H1 (cell line): ENCODE results near the gene PAQR9. TPM values are rescaled to one million over a fixed set of nuclear protein-coding genes. Genes with fewer than 3 reads are reported as not detected.
A peak's percentile ranks its signal among the peaks of the same experiment; 100 is the strongest.

Experiments used
- CTCF ChIA-PET: fragments of 300-600 bp; sonication (Branson Sonifier 250); formaldehyde crosslinking; loops from one replicate; lab custom pipeline; 2021; ENCODE audit not compliant: partially characterized antibody; lab: Charles Lee
- POLR2A ChIA-PET: fragments of 300-600 bp; sonication (Branson Sonifier 250); formaldehyde crosslinking; loops from one replicate; lab custom pipeline; 2021; ENCODE audit warnings: inconsistent platforms; ENCODE audit not compliant: partially characterized antibody; lab: Charles Lee
- DNase-seq, 2 experiments: peaks; one replicate each; pipeline versions ENCODE4 v3.0.0 to v3.0.0-alpha.2; 2010 to 2022; ENCODE audit warnings: low spot score in 2 of 2, low read depth in 1 of 2, mixed read lengths in 1 of 2
- FAIRE-seq: peaks from 2 replicates; lab custom pipeline; 2011; peaks lifted over from hg19 to GRCh38; lab: Jason Lieb, UNC
- H2AFZ ChIP-seq: 2 replicates; pipeline ENCODE4 v1.8.1; 2012; ENCODE audit warnings: low read length, inconsistent platforms
- H2AK5ac ChIP-seq: 2 replicates; pipeline ENCODE4 v1.6.1; 2013; ENCODE audit warnings: low read depth, low read length
- H2BK120ac ChIP-seq: replicated peaks from 2 replicates; pipeline ENCODE3; 2013; ENCODE audit warnings: low read depth, low read length, inconsistent platforms
- H2BK12ac ChIP-seq: 2 replicates; pipeline ENCODE4 v1.6.1; 2013; ENCODE audit warnings: low read depth, low read length
- H2BK15ac ChIP-seq: 2 replicates; pipeline ENCODE4 v1.6.1; 2013; ENCODE audit warnings: low read length
- H2BK20ac ChIP-seq: 2 replicates; pipeline ENCODE4 v1.6.1; 2013; ENCODE audit warnings: low read length
- H2BK5ac ChIP-seq: 2 replicates; pipeline ENCODE4 v1.6.1; 2013; ENCODE audit warnings: low read depth, low read length
- H3K14ac ChIP-seq: 2 replicates; pipeline ENCODE4 v1.6.1; 2013; ENCODE audit warnings: inconsistent platforms; ENCODE audit not compliant: insufficient read length
- H3K18ac ChIP-seq: 2 replicates; pipeline ENCODE4 v1.6.1; 2013; ENCODE audit warnings: low read length; ENCODE audit errors: extremely low read depth
- H3K23ac ChIP-seq: 2 replicates; pipeline ENCODE4 v1.6.1; 2013; ENCODE audit warnings: inconsistent platforms; ENCODE audit not compliant: insufficient read length
- H3K23me2 ChIP-seq: 2 replicates; pipeline ENCODE4 v1.6.1; 2013; ENCODE audit warnings: low read depth, low read length
- H3K27ac ChIP-seq: 2 replicates; pipeline ENCODE4 v1.6.1; 2011; ENCODE audit warnings: low read depth, low read length, inconsistent platforms
- H3K27me3 ChIP-seq, 4 experiments: replicated peaks in 1 of 4; 1 replicate in 1 of 4; 2 replicates in 3 of 4; pipeline versions ENCODE4 v1.6.1 to v1.8.1; 2011 to 2013; ENCODE audit warnings: low read length in 3 of 4, mild to moderate bottlenecking in 3 of 4, inconsistent platforms in 2 of 4, mixed read lengths in 2 of 4, moderate library complexity in 1 of 4; ENCODE audit not compliant: control insufficient read depth in 3 of 4, insufficient read depth in 3 of 4; ENCODE audit errors: extremely low read depth in 1 of 4
- H3K36me3 ChIP-seq, 4 experiments: 2 replicates each; pipeline versions ENCODE4 v1.6.1 to v1.8.1; 2011 to 2013; ENCODE audit warnings: mild to moderate bottlenecking in 4 of 4, low read length in 3 of 4, moderate library complexity in 2 of 4, control low read depth in 1 of 4, inconsistent platforms in 1 of 4; ENCODE audit not compliant: insufficient read depth in 4 of 4, control insufficient read depth in 2 of 4
- H3K4ac ChIP-seq: replicated peaks from 2 replicates; pipeline ENCODE3; 2013; ENCODE audit warnings: low read length, low read depth, mixed read lengths, inconsistent platforms; ENCODE audit not compliant: insufficient read length
- H3K4me1 ChIP-seq, 4 experiments: replicated peaks in 1 of 4; 1 replicate in 1 of 4; 2 replicates in 3 of 4; pipeline versions ENCODE4 v1.6.1 to v1.8.1; 2011 to 2013; ENCODE audit warnings: low read length in 3 of 4, inconsistent platforms in 2 of 4, mixed read lengths in 1 of 4; ENCODE audit not compliant: insufficient read depth in 4 of 4, control insufficient read depth in 3 of 4
- H3K4me2 ChIP-seq, 2 experiments: 2 replicates each; pipeline versions ENCODE4 v1.6.1 to v1.8.1; 2011 to 2013; ENCODE audit warnings: low read depth in 2 of 2, low read length in 2 of 2, control low read depth in 1 of 2, inconsistent platforms in 1 of 2, mild to moderate bottlenecking in 1 of 2; ENCODE audit not compliant: insufficient read depth in 1 of 2
- H3K4me3 ChIP-seq, 4 experiments: fragments of 200-600, 300-600 bp in 1 of 4; sonication (generic), shearing (Covaris generic), sonication (Bioruptor Twin) in 1 of 4; 2 replicates each; pipeline versions ENCODE4 v1.5.1 to v1.8.1; 2011 to 2016; ENCODE audit warnings: low read length in 4 of 4, low read depth in 3 of 4, control low read depth in 2 of 4, inconsistent platforms in 2 of 4, mild to moderate bottlenecking in 2 of 4, mixed read lengths in 1 of 4, moderate library complexity in 1 of 4; ENCODE audit not compliant: insufficient read depth in 2 of 4; ENCODE audit errors: extremely low read depth in 1 of 4
- H3K56ac ChIP-seq: replicated peaks from 2 replicates; pipeline ENCODE3; 2013; ENCODE audit warnings: low read depth, mild to moderate bottlenecking, mixed read lengths, low read length, inconsistent platforms; ENCODE audit not compliant: insufficient read length
- H3K79me1 ChIP-seq: 2 replicates; pipeline ENCODE4 v1.6.1; 2013; ENCODE audit warnings: low read depth, low read length, control low read depth
- H3K79me2 ChIP-seq, 2 experiments: 2 replicates each; pipeline versions ENCODE4 v1.6.1 to v1.8.1; 2012 to 2013; ENCODE audit warnings: low read length in 2 of 2, mild to moderate bottlenecking in 2 of 2, inconsistent platforms in 1 of 2; ENCODE audit not compliant: insufficient read depth in 2 of 2, control insufficient read depth in 1 of 2
- H3K9ac ChIP-seq, 4 experiments: replicated peaks in 1 of 4; 1 replicate in 1 of 4; 2 replicates in 3 of 4; pipeline versions ENCODE4 v1.6.1 to v1.8.1; 2011 to 2013; ENCODE audit warnings: low read depth in 3 of 4, low read length in 3 of 4, control low read depth in 2 of 4, mild to moderate bottlenecking in 2 of 4, moderate library complexity in 2 of 4, inconsistent platforms in 1 of 4; ENCODE audit errors: extremely low read depth in 1 of 4
- H3K9me3 ChIP-seq, 2 experiments: 2 replicates each; pipeline versions ENCODE4 v1.6.1 to v1.8.1; 2012 to 2013; ENCODE audit warnings: mild to moderate bottlenecking in 2 of 2, moderate library complexity in 2 of 2, control low read depth in 1 of 2, inconsistent platforms in 1 of 2, low read depth in 1 of 2, low read length in 1 of 2, mixed read lengths in 1 of 2; ENCODE audit not compliant: insufficient read depth in 2 of 2
- H4K20me1 ChIP-seq, 2 experiments: replicated peaks in 1 of 2; 2 replicates each; pipeline versions ENCODE3 to v1.8.1; 2011 to 2013; ENCODE audit warnings: inconsistent platforms in 2 of 2, low read length in 2 of 2, mild to moderate bottlenecking in 1 of 2; ENCODE audit not compliant: insufficient read depth in 2 of 2, control insufficient read depth in 1 of 2
- H4K5ac ChIP-seq: 2 replicates; pipeline ENCODE4 v1.6.1; 2013; ENCODE audit warnings: low read length, low read depth, mixed read lengths, inconsistent platforms; ENCODE audit not compliant: insufficient read length
- H4K8ac ChIP-seq: 2 replicates; pipeline ENCODE4 v1.8.0; 2013; ENCODE audit warnings: mild to moderate bottlenecking, moderate library complexity, low read length, inconsistent platforms; ENCODE audit not compliant: insufficient read depth; ENCODE audit errors: extremely low read depth
- H4K91ac ChIP-seq: replicated peaks from 2 replicates; pipeline ENCODE3; 2013; ENCODE audit warnings: low read length, mixed read lengths, inconsistent platforms; ENCODE audit not compliant: insufficient read length
- ASH2L ChIP-seq: fragments of 200-600, 300-600 bp; sonication (generic); IDR thresholded peaks from one replicate; pipeline ENCODE4 v1.7.1; 2017; ENCODE audit warnings: low read length
- EGR1 ChIP-seq: IDR thresholded peaks from 2 replicates; pipeline ENCODE4 v1.6.1; 2011; ENCODE audit warnings: low read depth, low read length, borderline replicate concordance
- KDM4A ChIP-seq: IDR thresholded peaks from one replicate; pipeline ENCODE4 v1.7.1; 2012; ENCODE audit warnings: low read depth, mild to moderate bottlenecking, moderate library complexity, low read length, inconsistent platforms; ENCODE audit not compliant: severe bottlenecking
- NANOG ChIP-seq: IDR thresholded peaks from 2 replicates; pipeline ENCODE4 v1.6.1; 2011; ENCODE audit warnings: low read length, low read depth, mild to moderate bottlenecking, inconsistent platforms; ENCODE audit not compliant: insufficient read depth, poor library complexity, severe bottlenecking
- RBBP5 ChIP-seq: IDR thresholded peaks from 2 replicates; pipeline ENCODE4 v1.7.1; 2012; ENCODE audit warnings: low read depth, mild to moderate bottlenecking, inconsistent platforms, low read length, moderate library complexity, borderline replicate concordance
- SAP30 ChIP-seq: fragments of 300-600 bp; sonication (generic); IDR thresholded peaks from 2 replicates; pipeline ENCODE4 v1.7.1; 2012; ENCODE audit warnings: low read length, moderate library complexity, mild to moderate bottlenecking, inconsistent platforms; ENCODE audit not compliant: insufficient read depth, insufficient replicate concordance
- SP1 ChIP-seq: IDR thresholded peaks from 2 replicates; pipeline ENCODE4 v1.6.1; 2011; ENCODE audit warnings: low read depth, low read length
- SP2 ChIP-seq: IDR thresholded peaks from 2 replicates; pipeline ENCODE4 v1.6.1; 2012; ENCODE audit warnings: mild to moderate bottlenecking, low read length, inconsistent platforms
- SRF ChIP-seq: IDR thresholded peaks from 2 replicates; pipeline ENCODE4 v1.6.1; 2011; ENCODE audit warnings: mild to moderate bottlenecking, low read depth, low read length, moderate library complexity
- TBP ChIP-seq: IDR thresholded peaks from 2 replicates; pipeline ENCODE4 v1.6.1; 2011; ENCODE audit warnings: low read depth, low read length, improper control_type of control experiment
- TCF12 ChIP-seq: IDR thresholded peaks from 2 replicates; pipeline ENCODE4 v1.6.1; 2011; ENCODE audit warnings: low read depth, mild to moderate bottlenecking, low read length
- ZNF274 ChIP-seq: IDR thresholded peaks from 2 replicates; pipeline ENCODE4 v1.7.0; 2012; ENCODE audit warnings: low read length, borderline replicate concordance; ENCODE audit errors: extremely low read depth
- WGBS, 2 experiments: shearing (Covaris generic) in 1 of 2; methylation state at CpG; one replicate each; pipeline versions ENCODE4 v1.1.6 to v1.1.7; 2013 to 2015; ENCODE audit warnings: low lambda C conversion rate in 2 of 2, mixed read lengths in 2 of 2, inconsistent platforms in 1 of 2, low coverage in 1 of 2, missing lambda C conversion rate in 1 of 2; ENCODE audit not compliant: insufficient replicate concordance in 2 of 2, insufficient coverage in 1 of 2, insufficient read length in 1 of 2; ENCODE audit errors: extremely low coverage in 1 of 2, missing lambda C conversion rate in 1 of 2; 5-methylcytosine and 5-hydroxymethylcytosine counted together
- polyA plus RNA-seq, 7 experiments: library from polyadenylated mRNA; depleted of rRNA in 3 of 7; stranded (reverse) in 5 of 7; unstranded in 2 of 7; fragments of >200 nt in 5 of 7; fragments of 200-250 nt in 2 of 7; gene quantifications; 1 replicate in 5 of 7; 2 replicates in 1 of 7; 4 replicates in 1 of 7; pipeline versions ENCODE4 v1.2.1 to v1.2.3, GENCODE V29; 2011 to 2013; ENCODE audit warnings: missing spikeins in 2 of 7, mixed read lengths in 2 of 7
- total RNA-seq: library from RNA; stranded (reverse); fragmentation: NEBNext Ultra II Directional; extraction: Animal tissue kit (Norgen Biotek cat#: 25700); gene quantifications from 2 replicates; pipeline ENCODE4 v1.2.1, GENCODE V29; 2021

Gene PAQR9
- total and polyA plus RNA-seq, 2 of the 8 experiments (the other 6 are each of a cell fraction or from before 2014, with no cell fraction given), result 2.6 to 5.2 TPM

DNA sequence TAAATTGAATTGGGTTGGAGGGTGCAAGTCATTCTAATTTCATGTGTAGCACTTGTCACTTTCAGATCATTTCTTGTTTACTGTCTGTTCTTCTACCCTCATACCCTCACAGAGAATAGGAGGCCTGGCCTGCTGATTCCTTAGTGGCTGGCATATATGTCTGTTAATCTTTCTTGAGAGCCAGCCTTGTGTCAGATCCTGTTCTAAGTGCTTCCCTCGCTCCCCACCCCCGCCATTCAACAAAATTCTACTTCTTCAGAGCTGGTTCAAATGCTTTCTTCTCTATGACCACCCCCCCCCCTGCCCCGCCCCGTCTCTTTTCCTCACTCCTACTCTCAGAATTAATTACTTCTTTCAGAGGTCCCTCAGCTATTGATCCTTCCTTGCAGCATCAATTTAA is 36.4 kb upstream of the PAQR9 start:
- Histone ChIP-seq H3K23me2 (peaks cover 7% of the 10 kb centered on the region; the same call in 1 of the 2 replicates), H2AFZ (no peak overlapping the region), H3K27me3 (no peaks in the 10 kb centered on the region), H4K91ac (no peak overlapping the region), H2BK5ac (no peak overlapping the region), H3K4ac (no peak overlapping the region), H3K79me1 (no peaks in the 10 kb centered on the region; the same call in 1 of the 2 replicates), H3K4me2 (peak overlapping the region; percentile 78 to 85), H2BK20ac (no peak overlapping the region), H4K8ac (no peak overlapping the region), H3K79me2 (peaks cover 24 to 39% of the 10 kb centered on the region in 2 experiments), H3K27ac (no peak overlapping the region), H3K4me1 (peaks cover 0 to 4% (median 2%) of the 10 kb centered on the region in 4 experiments; a peak in 2 of 7 replicates), H3K9me3 (no peaks in the 10 kb centered on the region), H3K36me3 (no peaks in the 10 kb centered on the region), H3K56ac (no peak overlapping the region), H3K23ac (no peak overlapping the region), H2BK120ac (no peak overlapping the region)
- ChIA-PET POLR2A (interaction anchor here (0.6 to 3.2 kb wide), 2 partner anchors 37 to 121 kb away, joined by 3 to 25 read pairs; partner anchors contain the start of gene PAQR9), CTCF (interaction anchor here (0.6 to 1.6 kb wide), 4 partner anchors 11 to 763 kb away, joined by 3 to 6 read pairs (median 3); no protein-coding TSS in a partner anchor)
- 62% methylated on average over 3 of the region's 4 CpGs; no CpG with 5 or more reads in 1 of the 2 experiments for WGBS, 2 experiments
- TF ChIP-seq ZNF274 (no peak), SRF (no peak), KDM4A (no peak), SP2 (no peak), ASH2L (no peak), NANOG (no peak), TBP (no peak), RBBP5 (no peak), TCF12 (no peak), EGR1 (no peak), SAP30 (no peak), SP1 (no peak)
- TF ChIP-seq, all 59 proteins: peak for 0
- Histone ChIP-seq H2BK15ac (no peak overlapping the region), H3K9ac (no peak overlapping the region; a peak in 1 of 7 replicates), H3K14ac (no peak overlapping the region), H2AK5ac (no peak overlapping the region), H4K5ac (no peak overlapping the region), H4K20me1 (peaks cover 0 to 2% of the 10 kb centered on the region in 2 experiments), H3K18ac (no peak overlapping the region), H2BK12ac (no peak overlapping the region), H3K4me3 (peak overlapping the region in 2 of 4 experiments; percentile 81 to 83; a peak in 3 of 8 replicates)
- DNase-seq (no peak), FAIRE-seq (no peak)
